Measurements from ENCODE around the gene FBXO2. TPM values are rescaled to one million over a fixed set of nuclear protein-coding genes. Genes with fewer than 3 reads are reported as not detected.

The FBXO2 gene
- total RNA-seq, 2 experiments from 2014 or later, result 3.2 to 3.7 TPM

GRCh38 chr1:11651017-11651416 lies 3.2 kb downstream of the FBXO2 start:
- H3K9me3 Mint-ChIP-seq, result no peaks in the 10 kb centered on the region
- Histone ChIP-seq H3K27ac (ENCODE audit: low read depth in 1 of 2, low read length in 2 of 2) (no peak overlapping the region), H3K36me3 (ENCODE audit: insufficient read depth, low read length) (no peaks in the 10 kb centered on the region), H3K4me1 (ENCODE audit: insufficient read depth, low read length) (peaks cover 52% of the 10 kb centered on the region), H3K9me3 (ENCODE audit: control insufficient read depth in 1 of 2, insufficient read depth in 1 of 2, low read length in 2 of 2) (no peaks in the 10 kb centered on the region), H3K27me3 (ENCODE audit: control insufficient read depth in 1 of 2, insufficient read depth in 2 of 2, low read length in 2 of 2) (no peaks in the 10 kb centered on the region), H3K4me3 (ENCODE audit: low read length) (peak overlapping the region; percentile 35)
- intact Hi-C loops (cut with DNase I, micrococcal nuclease), result loop anchor here (2.0 to 5.0 kb wide), 3 partner anchors 98 to 256 kb away; partner anchors contain the start of genes CLCN6 (in 1 of the 2) and MTHFR (in 1 of the 2)
- peaks cover 49% of the 10 kb centered on the region for H3K4me1 Mint-ChIP-seq (ENCODE audit: low read depth)
- ATAC-seq (ENCODE audit: poor library complexity) (no peak), DNase-seq (peak in 1 of 14 experiments; percentile 25)
- H3K36me3 Mint-ChIP-seq (ENCODE audit: low read depth), result peaks cover 3% of the 10 kb centered on the region
- H3K4me3 Mint-ChIP-seq, result peak overlapping the region; percentile 87
- ChIA-PET CTCF (interaction anchor here (0.6 to 4.6 kb wide), 12 partner anchors 9 to 613 kb away, joined by 3 to 47 read pairs (median 7); partner anchors contain the start of genes AGTRAP, FBXO6 and MAD2L2), POLR2A (interaction anchor here (0.9 to 3.8 kb wide), 8 partner anchors 12 to 591 kb away, joined by 3 to 28 read pairs (median 6); partner anchors contain the start of genes AGTRAP, FBXO6 and SRM)
- H3K27ac Mint-ChIP-seq, result peak overlapping the region; percentile 62
- H3K27me3 Mint-ChIP-seq, result no peaks in the 10 kb centered on the region
- TF ChIP-seq CTCF (IDR thresholded peaks at IDR 0.05), result no peak

- no peaks in the 10 kb centered on the region for H3K36me3 Mint-ChIP-seq (ENCODE audit: low read depth)
- intact Hi-C loops (cut with DNase I, micrococcal nuclease), result loop anchor here (1.0 to 5.0 kb wide), 5 partner anchors 69 to 257 kb away; partner anchors contain the start of genes CLCN6 (in 1 of the 2) and MTHFR (in 1 of the 2)
- peak overlapping the region; percentile 87 for H3K4me3 Mint-ChIP-seq
- Histone ChIP-seq H3K27me3 (ENCODE audit: control insufficient read depth in 1 of 2, insufficient read depth in 2 of 2, low read length in 2 of 2) (no peaks in the 10 kb centered on the region), H3K27ac (ENCODE audit: low read depth in 1 of 2, low read length in 2 of 2) (no peak overlapping the region), H3K36me3 (ENCODE audit: insufficient read depth, low read length) (no peaks in the 10 kb centered on the region), H3K4me1 (ENCODE audit: insufficient read depth, low read length) (peaks cover 47% of the 10 kb centered on the region), H3K9me3 (ENCODE audit: control insufficient read depth in 1 of 2, insufficient read depth in 1 of 2, low read length in 2 of 2) (no peaks in the 10 kb centered on the region), H3K4me3 (ENCODE audit: low read length) (peak overlapping the region; percentile 35)
- peak overlapping the region; percentile 62 for H3K27ac Mint-ChIP-seq
- CTCF ChIA-PET, result interaction anchor here (0.6 to 4.6 kb wide), 15 partner anchors 9 to 613 kb away, joined by 3 to 47 read pairs (median 5); partner anchors contain the start of genes AGTRAP, FBXO6 and MAD2L2
- peak; percentile 61 for TF ChIP-seq CTCF (IDR thresholded peaks at IDR 0.05)
- no peaks in the 10 kb centered on the region for H3K9me3 Mint-ChIP-seq
- no peaks in the 10 kb centered on the region for H3K27me3 Mint-ChIP-seq
- POLR2A ChIA-PET, result interaction anchor here (0.6 to 3.8 kb wide), 12 partner anchors 12 to 638 kb away, joined by 3 to 28 read pairs (median 4); partner anchors contain the start of genes AGTRAP, FBXO6, MTOR and SRM
- ATAC-seq (ENCODE audit: poor library complexity) (peak; percentile 66), DNase-seq (peak; percentile 57 to 91 (median 74))
- H3K4me1 Mint-ChIP-seq (ENCODE audit: low read depth), result peaks cover 44% of the 10 kb centered on the region
Measured at GRCh38 chr1:11650331-11650991, 3.8 kb downstream of the FBXO2 start.

- peaks cover 40% of the 10 kb centered on the region for H3K4me1 Mint-ChIP-seq (ENCODE audit: low read depth)
- no peak overlapping the region for H3K27ac ChIP-seq (ENCODE audit: low read depth in 1 of 2, low read length in 2 of 2)
- DNase-seq (peak in 2 of 14 experiments; percentile 27 to 53), ATAC-seq (ENCODE audit: poor library complexity) (no peak)
- no peaks in the 10 kb centered on the region for H3K36me3 ChIP-seq (ENCODE audit: insufficient read depth, low read length)
- ChIA-PET POLR2A (interaction anchor here (0.6 to 3.8 kb wide), 11 partner anchors 15 to 637 kb away, joined by 3 to 28 read pairs (median 4); partner anchors contain the start of genes AGTRAP, FBXO6, MTOR and SRM), CTCF (interaction anchor here (0.9 to 4.6 kb wide), 14 partner anchors 8 to 612 kb away, joined by 3 to 47 read pairs (median 6); partner anchors contain the start of genes AGTRAP, FBXO6 and MAD2L2)
- H3K4me1 ChIP-seq (ENCODE audit: insufficient read depth, low read length), result peaks cover 43% of the 10 kb centered on the region
- H3K27me3 Mint-ChIP-seq, result no peaks in the 10 kb centered on the region
- intact Hi-C loops (cut with DNase I, micrococcal nuclease), result loop anchor here (1.0 to 10.0 kb wide), 6 partner anchors 70 to 1155 kb away; partner anchors contain the start of genes CLCN6 (in 1 of the 2) and MTHFR (in 1 of the 2)
- H3K9me3 Mint-ChIP-seq, result no peaks in the 10 kb centered on the region
- no peaks in the 10 kb centered on the region for H3K9me3 ChIP-seq (ENCODE audit: control insufficient read depth in 1 of 2, insufficient read depth in 1 of 2, low read length in 2 of 2)
- H3K4me3 ChIP-seq (ENCODE audit: low read length), result no peak overlapping the region
- TF ChIP-seq CTCF (IDR thresholded peaks at IDR 0.05), result no peak
- no peaks in the 10 kb centered on the region for H3K27me3 ChIP-seq (ENCODE audit: control insufficient read depth in 1 of 2, insufficient read depth in 2 of 2, low read length in 2 of 2)
- peak overlapping the region; percentile 58 for H3K4me3 Mint-ChIP-seq
- peak overlapping the region; percentile 1 for H3K27ac Mint-ChIP-seq
- H3K36me3 Mint-ChIP-seq (ENCODE audit: low read depth), result no peaks in the 10 kb centered on the region
Measured at GRCh38 chr1:11649624-11650330, 4.5 kb downstream of the FBXO2 start.

Measured in CD4-positive, alpha-beta T cell (primary cell).